CD4-positive, alpha-beta memory T cell (primary cell): ENCODE measurements around the gene LATS1. TPM values are rescaled to one million over a fixed set of nuclear protein-coding genes. Genes with fewer than 3 reads are reported as not detected.
A peak's percentile ranks its signal among the peaks of the same experiment; 100 is the strongest.
"Not testable (repeated sequence)": the region's sequence is repeated elsewhere in the genome, so short reads cannot be mapped to it uniquely, and the experiment has no call there.

Experiments used
- CTCF ChIA-PET: fragments of 350-600 bp; sonication (Branson Sonifier 250); formaldehyde crosslinking; loops from one replicate; lab custom pipeline; 2021; ENCODE audit warnings: inconsistent platforms; ENCODE audit not compliant: partially characterized antibody; lab: Charles Lee
- POLR2A ChIA-PET: fragments of 350-600 bp; sonication (Branson Sonifier 250); formaldehyde crosslinking; loops from one replicate; lab custom pipeline; 2021; ENCODE audit not compliant: partially characterized antibody; lab: Charles Lee
- DNase-seq, 5 donors: peaks; one replicate each; pipeline versions ENCODE4 v3.0.0 to v3.0.0-alpha.2; 2020 to 2022; ENCODE audit warnings: mixed read lengths in 1 of 5
- H3K27ac ChIP-seq: one replicate; pipeline ENCODE4 v1.7.0; 2013; ENCODE audit warnings: low read depth, low read length
- H3K27me3 ChIP-seq: 2 replicates; pipeline ENCODE4 v1.7.0; 2013; ENCODE audit warnings: mild to moderate bottlenecking, low read length, moderate library complexity; ENCODE audit not compliant: insufficient read depth
- H3K36me3 ChIP-seq: 2 replicates; pipeline ENCODE4 v1.7.0; 2013; ENCODE audit warnings: mild to moderate bottlenecking, low read length, moderate library complexity; ENCODE audit not compliant: insufficient read depth
- H3K4me1 ChIP-seq: 2 replicates; pipeline ENCODE4 v1.7.0; 2013; ENCODE audit warnings: mild to moderate bottlenecking, low read length, moderate library complexity; ENCODE audit not compliant: insufficient read depth
- H3K4me3 ChIP-seq, 2 donors: one replicate each; pipeline ENCODE4 v1.7.0; 2013; ENCODE audit warnings: low read length in 2 of 2, mild to moderate bottlenecking in 1 of 2
- H3K9me3 ChIP-seq, 2 donors: one replicate each; pipeline ENCODE4 v1.7.0; 2013; ENCODE audit warnings: low read length in 2 of 2, control low read depth in 1 of 2; ENCODE audit not compliant: control insufficient read depth in 1 of 2
- H3K27ac Mint-ChIP-seq, 7 donors: one replicate each; pipeline ENCODE4 v1.8.0; 2020 to 2021; ENCODE audit warnings: mixed read lengths in 7 of 7, mild to moderate bottlenecking in 6 of 7, inconsistent platforms in 3 of 7, moderate library complexity in 3 of 7
- H3K27me3 Mint-ChIP-seq, 2 donors: one replicate each; pipeline ENCODE4 v1.8.0; 2020 to 2021; ENCODE audit warnings: mixed read lengths in 2 of 2
- H3K36me3 Mint-ChIP-seq, 2 donors: one replicate each; pipeline ENCODE4 v1.8.0; 2020 to 2021; ENCODE audit warnings: mixed read lengths in 2 of 2, inconsistent platforms in 1 of 2, mild to moderate bottlenecking in 1 of 2
- H3K4me1 Mint-ChIP-seq, 4 donors: one replicate each; pipeline ENCODE4 v1.8.0; 2020 to 2021; ENCODE audit warnings: mixed read lengths in 4 of 4, mild to moderate bottlenecking in 1 of 4
- H3K4me3 Mint-ChIP-seq, 8 donors: one replicate each; pipeline ENCODE4 v1.8.0; 2020 to 2021; ENCODE audit warnings: mixed read lengths in 8 of 8, mild to moderate bottlenecking in 7 of 8, moderate library complexity in 6 of 8, inconsistent platforms in 3 of 8
- H3K9me3 Mint-ChIP-seq, 8 donors: one replicate each; pipeline ENCODE4 v1.8.0; 2020 to 2021; ENCODE audit warnings: mixed read lengths in 8 of 8, mild to moderate bottlenecking in 5 of 8, inconsistent platforms in 3 of 8, moderate library complexity in 1 of 8
- intact Hi-C: fragments of 100-400 bp; cut with micrococcal nuclease; formaldehyde crosslinking; loops from one replicate; pipeline ENCODE4 v1.15.1; 2023
- polyA plus RNA-seq, 2 donors: library from polyadenylated mRNA; unstranded; fragments of 300-500 nt; fragmentation: Illumina TruSeq; gene quantifications; one replicate each; pipeline ENCODE4 v1.2.3, GENCODE V29; 2021
- total RNA-seq, 2 experiments: library from RNA; stranded (reverse); gene quantifications; one replicate each; pipeline ENCODE4 v1.2.3, GENCODE V29; 2021

Gene LATS1
- total and polyA plus RNA-seq, 4 experiments from 2014 or later: 5.8 to 51.8 (median 31.9) TPM

- no peak overlapping the region for H3K4me3 ChIP-seq
- H3K27me3 ChIP-seq: no peaks in the 10 kb centered on the region
- ChIA-PET POLR2A (no interaction called here), CTCF (interaction anchor here (0.8 kb wide), 1 partner anchor 390 kb away, joined by 3 read pairs; no protein-coding TSS in a partner anchor)
- H3K27ac ChIP-seq: no peak overlapping the region
- no peaks in the 10 kb centered on the region for H3K27me3 Mint-ChIP-seq
- intact Hi-C loops: no loop called here
- peak overlapping the region in 4 of 7 donors; percentile 1 to 67 (median 20) for H3K27ac Mint-ChIP-seq
- H3K36me3 ChIP-seq: peaks cover 15% of the 10 kb centered on the region
- H3K4me3 Mint-ChIP-seq: no peak overlapping the region
- peaks cover 41 to 59% of the 10 kb centered on the region in 2 donors for H3K36me3 Mint-ChIP-seq
- no peaks in the 10 kb centered on the region for H3K9me3 ChIP-seq
- no peaks in the 10 kb centered on the region for H3K4me1 ChIP-seq
- peaks cover 3 to 16% (median 14%) of the 10 kb centered on the region in 4 donors for H3K4me1 Mint-ChIP-seq
- no peaks in the 10 kb centered on the region for H3K9me3 Mint-ChIP-seq
- DNase-seq: no peak
Measured at GRCh38 chr6:149681209-149681608, 36.7 kb downstream of the LATS1 start.

- no peak for DNase-seq
- H3K27me3 ChIP-seq: no peaks in the 10 kb centered on the region
- ChIA-PET POLR2A (no interaction called here), CTCF (no interaction called here)
- no peak overlapping the region for H3K4me3 Mint-ChIP-seq
- H3K27ac ChIP-seq: no peak overlapping the region
- peaks cover 22% of the 10 kb centered on the region for H3K36me3 ChIP-seq
- peaks cover 41 to 59% of the 10 kb centered on the region in 2 donors for H3K36me3 Mint-ChIP-seq
- no peaks in the 10 kb centered on the region for H3K9me3 ChIP-seq
- intact Hi-C loops: no loop called here
- H3K27ac Mint-ChIP-seq: peak overlapping the region in 3 of 7 donors; percentile 1 to 71 (median 67)
- H3K4me1 ChIP-seq: no peaks in the 10 kb centered on the region
- no peaks in the 10 kb centered on the region for H3K9me3 Mint-ChIP-seq
- peaks cover 0 to 13% (median 11%) of the 10 kb centered on the region in 4 donors for H3K4me1 Mint-ChIP-seq
- H3K27me3 Mint-ChIP-seq: no peaks in the 10 kb centered on the region
- H3K4me3 ChIP-seq: no peak overlapping the region
Measured at GRCh38 chr6:149680503-149680902, 37.4 kb downstream of the LATS1 start.

GRCh38 chr6:149672265-149672664, 45.6 kb downstream of the LATS1 start:
- H3K4me3 Mint-ChIP-seq, H3K27me3 ChIP-seq, POLR2A ChIA-PET, H3K9me3 ChIP-seq, CTCF ChIA-PET, intact Hi-C loops, H3K9me3 Mint-ChIP-seq, H3K4me1 Mint-ChIP-seq, DNase-seq, H3K27ac ChIP-seq, H3K4me3 ChIP-seq, H3K4me1 ChIP-seq, H3K27me3 Mint-ChIP-seq: not testable (repeated sequence)
- peak overlapping the region in 1 of 7 donors; percentile 22 for H3K27ac Mint-ChIP-seq
- H3K36me3 ChIP-seq: peaks cover 37% of the 10 kb centered on the region
- peaks cover 41 to 64% of the 10 kb centered on the region in 2 donors for H3K36me3 Mint-ChIP-seq

- H3K9me3 Mint-ChIP-seq: no peaks in the 10 kb centered on the region
- H3K27me3 Mint-ChIP-seq: no peaks in the 10 kb centered on the region
- intact Hi-C loops: no loop called here
- no peak overlapping the region for H3K4me3 ChIP-seq
- no peaks in the 10 kb centered on the region for H3K4me1 ChIP-seq
- H3K4me3 Mint-ChIP-seq: no peak overlapping the region
- peaks cover 20 to 41% of the 10 kb centered on the region in 2 donors for H3K36me3 Mint-ChIP-seq
- peaks cover 19% of the 10 kb centered on the region for H3K36me3 ChIP-seq
- peak overlapping the region in 2 of 7 donors; percentile 25 to 38 for H3K27ac Mint-ChIP-seq
- CTCF ChIA-PET: no interaction called here
- POLR2A ChIA-PET: interaction anchor here (1.1 to 1.7 kb wide), 2 partner anchors 12 to 57 kb away, joined by 3 to 4 read pairs; no protein-coding TSS in a partner anchor
- no peaks in the 10 kb centered on the region for H3K9me3 ChIP-seq
- no peak overlapping the region for H3K27ac ChIP-seq
- H3K4me1 Mint-ChIP-seq: peaks cover 0 to 1% (median 0%) of the 10 kb centered on the region in 4 donors
- H3K27me3 ChIP-seq: no peaks in the 10 kb centered on the region
- no peak for DNase-seq
Measured at GRCh38 chr6:149660028-149660427, 57.9 kb downstream of the LATS1 start.

GRCh38 chr6:149657441-149657840, 60.5 kb downstream of the LATS1 start:
- H3K27me3 Mint-ChIP-seq: no peaks in the 10 kb centered on the region
- H3K4me1 Mint-ChIP-seq: peaks cover 0 to 1% (median 0%) of the 10 kb centered on the region in 4 donors
- H3K4me3 Mint-ChIP-seq: no peak overlapping the region
- H3K9me3 Mint-ChIP-seq: no peaks in the 10 kb centered on the region
- H3K27ac ChIP-seq: no peak overlapping the region
- ChIA-PET POLR2A (no interaction called here), CTCF (no interaction called here)
- H3K4me3 ChIP-seq: no peak overlapping the region
- no peak overlapping the region for H3K27ac Mint-ChIP-seq
- H3K36me3 ChIP-seq: peaks cover 12% of the 10 kb centered on the region
- H3K27me3 ChIP-seq: no peaks in the 10 kb centered on the region
- intact Hi-C loops: no loop called here
- peaks cover 14 to 25% of the 10 kb centered on the region in 2 donors for H3K36me3 Mint-ChIP-seq
- DNase-seq: no peak
- no peaks in the 10 kb centered on the region for H3K9me3 ChIP-seq
- H3K4me1 ChIP-seq: no peaks in the 10 kb centered on the region

GRCh38 chr6:149651056-149651455, 66.8 kb downstream of the LATS1 start:
- CTCF ChIA-PET: no interaction called here
- H3K27me3 ChIP-seq: no peaks in the 10 kb centered on the region
- POLR2A ChIA-PET: interaction anchor here (0.9 to 1.5 kb wide), 2 partner anchors 67 to 106 kb away, joined by 3 read pairs; partner anchors contain the start of genes LATS1 and PPIL4
- no peak overlapping the region for H3K4me3 Mint-ChIP-seq
- no peak overlapping the region for H3K27ac ChIP-seq
- H3K4me1 Mint-ChIP-seq: peaks cover 9 to 31% (median 17%) of the 10 kb centered on the region in 4 donors
- no peak overlapping the region for H3K4me3 ChIP-seq
- no peaks in the 10 kb centered on the region for H3K9me3 Mint-ChIP-seq
- intact Hi-C loops: no loop called here
- H3K27ac Mint-ChIP-seq: peak overlapping the region in 1 of 7 donors; percentile 13
- no peaks in the 10 kb centered on the region for H3K27me3 Mint-ChIP-seq
- H3K36me3 ChIP-seq: no peaks in the 10 kb centered on the region
- H3K4me1 ChIP-seq: peaks cover 26% of the 10 kb centered on the region
- DNase-seq: no peak
- peaks cover 0 to 1% of the 10 kb centered on the region in 2 donors for H3K36me3 Mint-ChIP-seq
- H3K9me3 ChIP-seq: no peaks in the 10 kb centered on the region

GRCh38 chr6:149648148-149649145, 69.5 kb downstream of the LATS1 start, which contains the start of gene KATNA1:
KATNA1 (minus strand) TSS chr6:149648714; CDS start chr6:149638547, 10,167 bp downstream.
- H3K27ac Mint-ChIP-seq: peak within 1 kb of the TSS; percentile 85 to 95 (median 90)
- DNase-seq: peak; percentile 83 to 87 (median 84)
- Histone ChIP-seq H3K4me1 (peaks cover 35% of the 10 kb centered on the region), H3K9me3 (no peaks in the 10 kb centered on the region), H3K27ac (peak within 1 kb of the TSS; percentile 74), H3K27me3 (no peaks in the 10 kb centered on the region), H3K36me3 (no peaks in the 10 kb centered on the region), H3K4me3 (peak within 1 kb of the TSS; percentile 61 to 84)
- peaks cover 0 to 3% of the 10 kb centered on the region in 2 donors for H3K36me3 Mint-ChIP-seq
- peak within 1 kb of the TSS; percentile 82 to 94 (median 92) for H3K4me3 Mint-ChIP-seq
- H3K4me1 Mint-ChIP-seq: peaks cover 14 to 45% (median 25%) of the 10 kb centered on the region in 4 donors
- intact Hi-C loops: loop anchor here (1.0 to 2.0 kb wide), 5 partner anchors 8 to 102 kb away; partner anchors contain the start of genes GINM1, LATS1, NUP43 and PPIL4
- ChIA-PET CTCF (interaction anchor here (1.1 kb wide), 1 partner anchor 21 kb away, joined by 3 read pairs; no protein-coding TSS in a partner anchor), POLR2A (interaction anchor here (0.8 to 2.5 kb wide), 5 partner anchors 12 to 103 kb away, joined by 3 to 16 read pairs (median 4); partner anchors contain the start of genes GINM1, LATS1, NUP43 and PPIL4)
- no peaks in the 10 kb centered on the region for H3K27me3 Mint-ChIP-seq
- H3K9me3 Mint-ChIP-seq: no peaks in the 10 kb centered on the region
